HG03457 (cell line): ENCODE data around the gene B4GAT1.

Source experiments
- ATAC-seq: cut with Tn5 transposase; IDR thresholded peaks from one replicate; pipeline ENCODE4 v1.9.1; 2021; ENCODE audit warnings: moderate number of reproducible peaks; ENCODE audit not compliant: unreplicated experiment

The B4GAT1 gene

GRCh38 chr11:66338276-66339161 lies 8.9 kb downstream of the B4GAT1 start:
- ATAC-seq = no peak

GRCh38 chr11:66337103-66337899 lies 10.1 kb downstream of the B4GAT1 start:
- ATAC-seq = no peak

GRCh38 chr11:66336234-66337102 lies 11.0 kb downstream of the B4GAT1 start, which contains the start of gene RIN1:
Gene RIN1, minus strand, starts transcription at chr11:66336434. Its CDS starts 32 bp downstream, at chr11:66336402.
- ATAC-seq = no peak

- ATAC-seq = no peak
Measured at GRCh38 chr11:66335531-66336233, 11.7 kb downstream of the B4GAT1 start.

- no peak for ATAC-seq
Measured at GRCh38 chr11:66334605-66335442, 12.6 kb downstream of the B4GAT1 start.

- no peak for ATAC-seq
Measured at GRCh38 chr11:66333896-66334604, 13.4 kb downstream of the B4GAT1 start.

- no peak for ATAC-seq
Measured at GRCh38 chr11:66333220-66333877, 14.1 kb downstream of the B4GAT1 start.

GRCh38 chr11:66332371-66333219 lies 14.8 kb downstream of the B4GAT1 start:
- ATAC-seq = no peak

- ATAC-seq = no peak
Measured at GRCh38 chr11:66331542-66332370, 15.7 kb downstream of the B4GAT1 start.

GRCh38 chr11:66330931-66331330 lies 16.5 kb downstream of the B4GAT1 start:
- no peak for ATAC-seq

- no peak for ATAC-seq
Measured at GRCh38 chr11:66329165-66329673, 18.2 kb downstream of the B4GAT1 start.

GRCh38 chr11:66328302-66329144 lies 18.9 kb downstream of the B4GAT1 start:
- ATAC-seq = no peak

- no peak for ATAC-seq
Measured at GRCh38 chr11:66328031-66328301, 19.5 kb downstream of the B4GAT1 start.

GRCh38 chr11:66327171-66328030 lies 20.0 kb downstream of the B4GAT1 start:
- no peak for ATAC-seq
